HG02938 (cell line): Measurements from ENCODE around the gene TCF19.

Source experiments
- ATAC-seq: cut with Tn5 transposase; IDR thresholded peaks from one replicate; pipeline ENCODE4 v1.9.1; 2021; ENCODE audit warnings: mild to moderate bottlenecking, moderate library complexity; ENCODE audit not compliant: unreplicated experiment

Gene TCF19

DNA sequence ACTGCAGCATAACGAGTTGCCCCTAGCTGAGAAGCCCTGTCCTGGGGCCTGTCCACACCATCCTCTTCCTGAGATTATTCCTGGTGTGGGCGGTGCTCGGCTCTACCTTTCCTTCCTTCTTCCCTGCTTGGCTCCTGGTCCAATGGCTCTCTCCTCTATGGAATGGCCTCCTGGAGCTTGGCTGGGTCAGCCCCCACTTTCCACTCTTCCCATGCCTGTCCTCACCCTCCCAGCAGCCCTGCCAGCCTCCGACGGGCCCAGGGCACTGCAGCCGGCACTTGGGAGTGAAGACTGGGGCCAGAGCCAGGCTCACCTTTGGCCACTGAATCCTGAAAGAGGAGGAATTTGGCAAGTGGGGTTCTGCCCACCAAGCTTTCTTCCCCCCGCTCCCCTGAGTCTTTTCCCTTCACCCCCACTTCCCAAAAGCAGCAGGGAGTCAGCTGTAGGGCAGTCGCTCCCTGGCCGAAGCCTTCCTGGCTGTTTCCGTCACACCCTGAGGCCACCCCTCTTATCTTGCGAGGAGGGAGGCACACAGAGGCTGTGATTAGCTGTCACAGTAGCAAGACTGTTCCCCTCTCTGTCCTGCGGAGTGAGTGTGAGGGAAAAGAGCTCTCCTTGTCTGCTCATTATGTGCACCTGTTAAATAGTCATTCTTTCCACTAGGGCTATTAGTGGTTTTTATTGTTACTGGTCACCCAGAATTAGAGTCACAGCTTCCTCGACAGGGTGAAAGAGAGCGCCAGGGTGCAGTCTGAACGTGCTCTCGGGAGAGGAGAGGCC lies 31.8 kb upstream of the TCF19 start:
- no peak for ATAC-seq

DNA sequence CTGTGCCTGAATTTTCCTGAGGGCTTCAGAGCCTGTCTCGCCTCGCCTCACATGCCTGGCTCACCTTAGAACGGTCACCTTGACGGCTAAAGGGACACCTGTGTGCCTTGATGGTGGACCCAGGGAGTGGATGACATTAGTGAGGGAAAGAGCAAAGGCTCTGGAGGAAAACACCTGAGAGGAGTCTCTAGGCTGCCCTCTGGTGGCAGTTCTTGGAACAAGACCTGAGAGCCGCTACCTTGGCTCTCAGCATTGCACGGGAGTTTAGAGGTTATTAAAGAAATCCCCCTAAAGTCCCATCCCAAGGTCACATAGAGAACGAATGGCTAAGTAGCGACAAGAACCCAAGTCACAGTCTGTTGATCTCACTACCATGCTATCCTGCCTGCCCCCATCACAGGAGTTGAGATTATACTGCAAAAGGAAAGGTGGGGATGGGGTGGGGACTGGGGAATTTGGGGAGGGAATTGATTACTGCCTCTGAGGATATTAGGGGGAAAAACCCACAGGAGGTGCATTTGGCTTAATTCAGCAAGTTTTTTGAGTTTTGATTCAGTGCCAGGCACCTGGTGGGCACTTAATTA lies 30.2 kb upstream of the TCF19 start:
- no peak for ATAC-seq

DNA sequence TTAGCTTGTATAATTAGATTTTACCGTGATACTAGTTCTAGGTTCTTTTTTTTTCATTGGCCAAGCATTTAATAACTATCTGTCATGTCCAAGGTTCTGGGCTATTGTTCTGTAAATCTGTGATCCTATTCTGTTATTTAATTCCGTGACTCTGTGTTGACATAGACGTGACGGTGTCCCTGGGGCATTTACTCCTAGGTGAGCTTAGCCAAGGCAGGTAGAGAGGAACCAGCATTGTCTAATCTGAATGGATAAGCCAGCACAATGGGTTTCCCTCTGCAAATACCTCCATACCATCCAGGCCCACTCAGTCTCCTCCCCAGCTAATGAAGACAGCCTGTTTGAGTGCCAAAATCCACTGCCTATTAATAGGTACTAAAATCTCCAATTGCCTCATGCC lies 29.3 kb upstream of the TCF19 start:
- no peak for ATAC-seq

DNA sequence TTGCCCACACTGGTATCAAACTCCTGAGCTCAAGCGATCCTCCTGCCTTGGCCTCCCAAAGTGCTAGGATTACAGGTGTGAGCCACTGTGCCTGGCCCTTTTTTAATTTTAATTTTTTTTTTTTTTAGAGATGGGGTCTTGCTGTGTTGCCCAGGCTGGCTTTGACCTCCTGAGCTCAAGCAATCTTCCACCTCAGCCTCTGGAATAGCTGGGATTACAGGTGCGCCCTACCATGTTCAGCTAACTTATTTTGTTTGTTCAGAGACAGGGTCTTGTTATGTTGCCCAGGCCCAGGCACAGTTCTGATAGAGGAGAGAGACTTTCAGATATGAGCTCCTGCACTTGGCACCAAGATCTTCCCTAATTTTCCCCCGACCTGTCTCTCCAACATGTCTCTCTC lies 27.6 kb upstream of the TCF19 start:
- ATAC-seq: no peak

DNA sequence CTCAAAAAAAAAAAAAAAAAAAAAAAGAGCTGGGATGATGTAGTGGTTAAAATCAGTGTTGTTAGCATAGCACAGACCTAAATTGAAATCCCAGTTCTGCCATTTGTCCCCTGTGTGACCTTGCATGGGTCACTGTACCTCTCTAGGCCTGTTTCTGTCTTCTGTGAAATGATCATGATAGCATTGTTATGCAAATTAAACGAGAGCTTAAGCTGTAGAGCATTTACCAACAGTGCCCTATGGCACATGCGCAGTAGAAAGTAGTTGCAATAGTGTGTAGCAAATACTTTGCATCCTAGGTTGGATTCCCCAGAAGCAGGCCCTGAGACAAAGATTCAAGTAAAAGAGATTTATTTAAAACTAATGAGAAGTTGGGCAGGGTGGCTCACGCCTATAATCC lies 26.8 kb upstream of the TCF19 start:
- ATAC-seq: no peak

DNA sequence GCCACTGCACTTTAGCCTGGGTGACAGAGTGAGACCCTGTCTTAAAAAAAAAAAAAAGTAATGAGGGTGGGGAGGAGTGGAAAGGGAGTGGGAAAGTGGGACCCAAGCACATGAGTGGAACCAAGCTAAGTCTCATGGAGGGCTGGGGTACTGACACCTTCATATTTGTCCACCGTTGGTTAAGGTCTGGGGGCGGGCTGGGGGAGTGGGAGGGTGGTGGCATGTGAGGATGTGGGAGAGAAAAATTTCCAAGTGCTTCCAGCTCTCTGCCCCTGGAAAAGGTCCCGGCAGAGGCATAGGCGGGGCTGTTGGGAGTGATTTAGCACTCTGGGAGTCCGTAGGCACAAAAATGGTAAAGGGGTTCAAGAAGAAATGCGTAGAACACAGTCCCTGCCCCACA lies 25.6 kb upstream of the TCF19 start:
- no peak for ATAC-seq

DNA sequence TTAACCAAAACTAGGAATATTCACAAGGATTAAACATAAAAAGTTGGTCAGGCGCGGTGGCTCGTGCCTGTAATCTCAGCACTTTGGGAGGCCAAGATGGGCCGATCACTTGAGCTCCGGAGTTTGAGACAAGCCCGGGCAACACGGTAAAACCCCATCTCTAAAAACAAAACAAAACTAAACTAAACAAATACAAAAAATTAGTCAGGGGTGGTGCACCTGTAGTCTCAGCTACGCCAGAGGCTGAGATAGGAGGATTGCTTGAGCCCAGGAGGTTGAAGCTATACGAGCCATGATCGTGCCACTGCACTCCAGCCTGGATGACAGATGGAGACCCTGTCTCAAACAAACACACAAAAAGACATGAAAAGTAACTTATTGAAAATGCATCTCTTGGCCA lies 22.7 kb upstream of the TCF19 start:
- no peak for ATAC-seq

DNA sequence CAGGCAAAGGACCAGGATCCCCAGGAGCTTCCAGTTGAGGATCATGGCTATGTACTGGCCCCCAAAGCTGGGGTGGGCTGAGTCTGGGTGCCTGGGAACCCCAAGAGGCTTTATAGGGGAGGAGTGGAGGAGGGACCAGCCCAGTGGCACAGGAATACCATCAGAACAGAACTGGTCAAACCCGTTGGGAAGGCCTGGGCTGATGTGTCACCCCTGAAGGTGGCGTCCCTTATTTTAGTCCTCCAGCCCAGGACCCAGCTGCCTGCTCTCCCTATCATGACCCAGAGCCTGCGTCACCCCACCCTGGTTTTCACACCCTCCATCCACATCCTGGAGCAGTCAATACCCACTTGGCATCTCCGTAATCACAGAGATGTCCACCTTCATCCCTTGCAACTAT lies 19.4 kb upstream of the TCF19 start, which contains the start of gene PSORS1C2:
Gene PSORS1C2 (minus strand): TSS at position 85 of the 400 bp plus-strand sequence. CDS start 40 bp downstream, at position 45.
- no peak for ATAC-seq

DNA sequence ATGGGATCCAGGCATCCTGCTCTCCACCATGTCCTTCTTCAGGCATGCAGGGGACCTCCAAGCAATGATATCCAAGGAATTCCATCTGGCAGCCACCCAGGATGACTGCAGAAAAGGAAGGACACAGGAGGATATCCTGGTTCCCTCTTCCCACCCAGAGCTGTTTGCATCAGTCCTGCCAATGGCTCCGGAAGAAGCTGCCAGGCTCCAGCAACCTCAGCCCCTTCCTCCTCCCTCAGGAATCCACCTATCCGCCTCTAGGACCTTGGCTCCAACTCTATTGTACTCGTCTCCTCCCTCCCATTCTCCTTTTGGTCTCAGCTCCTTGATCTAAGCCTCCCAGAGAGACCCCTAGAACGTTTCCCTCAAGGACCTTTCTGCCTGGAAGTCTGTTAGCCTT lies 18.8 kb upstream of the TCF19 start:
- ATAC-seq: no peak

DNA sequence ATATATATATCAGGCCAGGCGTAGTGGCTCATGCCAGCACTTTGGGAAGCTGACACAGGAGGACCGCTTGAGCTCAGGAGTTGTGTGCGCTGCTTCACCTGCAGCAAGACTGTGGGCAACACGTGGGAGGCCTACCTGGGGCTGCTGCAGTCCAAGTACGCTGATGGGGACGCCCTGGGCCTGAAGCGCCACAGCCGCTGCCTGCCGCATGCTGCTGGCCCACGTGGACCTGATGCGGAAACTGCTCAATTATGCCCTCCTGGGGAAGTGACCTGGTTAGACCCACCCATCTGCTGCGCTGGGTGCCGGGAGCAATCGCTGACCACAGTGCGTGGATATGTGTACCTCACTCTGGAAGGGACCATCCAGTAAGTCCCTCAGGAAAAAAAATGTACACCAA lies 17.7 kb upstream of the TCF19 start:
- ATAC-seq: no peak

DNA sequence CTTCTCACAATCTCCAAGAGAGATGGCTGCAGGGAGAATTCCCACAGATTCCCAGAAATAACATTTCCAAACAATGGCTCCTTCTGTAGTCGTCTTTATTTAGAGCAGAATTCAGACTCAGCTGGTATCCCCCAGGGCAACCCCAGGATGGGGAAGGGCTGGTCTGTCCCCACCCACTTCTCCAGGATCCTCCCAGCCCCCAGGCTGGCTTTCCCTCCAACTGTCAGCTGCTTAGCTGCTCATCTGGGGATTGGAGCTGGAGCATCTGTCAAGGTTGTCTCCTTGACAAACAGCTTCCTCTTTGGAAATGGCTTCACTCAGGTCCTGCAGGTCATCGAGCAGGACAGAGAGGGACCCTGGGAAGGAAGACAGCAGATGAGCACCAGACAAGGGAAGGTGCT lies 16.0 kb upstream of the TCF19 start:
- no peak for ATAC-seq

DNA sequence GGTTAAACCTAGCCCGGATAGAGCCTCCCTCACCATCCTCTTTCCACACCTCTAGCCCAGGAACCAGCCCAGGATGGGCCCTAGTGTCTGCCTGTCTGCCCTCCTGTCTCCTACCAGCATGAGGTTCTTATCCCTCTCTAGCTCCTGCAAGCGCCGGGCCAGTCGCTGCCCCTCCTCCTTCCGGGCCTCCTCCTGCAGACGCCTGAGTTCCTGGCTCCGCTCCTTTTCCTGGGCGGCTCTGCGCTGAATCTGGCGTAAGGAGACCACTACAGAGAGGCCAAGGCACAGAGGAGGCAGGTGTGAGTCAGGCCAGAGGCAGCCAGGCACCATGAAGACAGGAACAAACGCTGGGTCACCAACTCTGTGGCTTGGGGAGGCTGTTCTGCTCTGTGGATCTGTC lies 15.2 kb upstream of the TCF19 start:
- ATAC-seq: no peak

DNA sequence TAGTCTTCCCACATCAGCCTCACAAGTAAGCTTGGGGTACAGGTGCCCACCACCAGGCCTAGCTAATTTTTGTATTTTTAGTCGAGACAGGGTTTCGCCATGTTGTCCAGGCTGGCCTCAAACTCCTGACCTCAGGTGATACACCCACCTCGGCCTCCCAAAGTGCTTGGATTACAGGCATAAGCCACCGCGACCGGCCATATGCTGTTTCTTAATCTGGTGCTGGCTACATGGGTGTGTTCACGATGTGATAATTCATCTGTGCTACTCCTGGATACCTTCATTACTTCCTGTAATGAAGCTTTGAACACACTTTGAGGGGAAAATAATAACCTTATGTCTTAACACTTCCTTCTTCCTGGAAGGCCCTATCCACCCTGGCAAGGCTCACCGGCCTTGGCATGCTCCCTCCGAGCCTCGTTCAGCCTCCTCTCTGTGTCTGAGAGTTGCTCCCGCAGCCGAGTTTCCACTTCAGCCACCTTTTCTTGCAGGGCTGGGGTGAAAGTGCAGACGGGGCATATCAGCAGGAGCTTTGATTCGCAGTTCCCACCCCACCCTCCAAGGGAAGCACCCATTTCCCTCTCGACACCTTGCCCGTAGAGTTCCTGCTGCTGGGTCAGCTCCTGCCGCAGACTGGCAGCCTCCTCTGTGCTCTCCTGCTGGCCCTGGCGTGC lies 14.0 kb upstream of the TCF19 start:
- no peak for ATAC-seq

DNA sequence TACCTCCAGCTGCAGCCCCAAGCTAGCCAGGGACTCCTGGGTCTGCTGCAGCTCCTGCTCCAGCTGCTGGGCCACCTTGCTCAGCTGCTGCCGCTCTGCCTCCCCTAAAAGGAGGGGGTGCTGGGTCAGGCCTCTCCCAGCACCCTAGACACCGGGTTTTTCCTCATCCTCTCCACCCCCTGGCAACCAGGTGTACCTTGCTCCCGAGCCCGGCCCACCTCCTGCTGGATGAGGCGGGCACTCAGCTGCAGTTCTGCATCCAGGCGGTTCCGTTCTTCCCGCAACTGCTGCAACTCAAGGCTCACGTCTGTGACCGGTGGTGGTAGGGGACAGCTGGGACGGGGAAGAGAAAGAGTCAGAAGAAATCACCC lies 13.4 kb upstream of the TCF19 start:
- no peak for ATAC-seq

DNA sequence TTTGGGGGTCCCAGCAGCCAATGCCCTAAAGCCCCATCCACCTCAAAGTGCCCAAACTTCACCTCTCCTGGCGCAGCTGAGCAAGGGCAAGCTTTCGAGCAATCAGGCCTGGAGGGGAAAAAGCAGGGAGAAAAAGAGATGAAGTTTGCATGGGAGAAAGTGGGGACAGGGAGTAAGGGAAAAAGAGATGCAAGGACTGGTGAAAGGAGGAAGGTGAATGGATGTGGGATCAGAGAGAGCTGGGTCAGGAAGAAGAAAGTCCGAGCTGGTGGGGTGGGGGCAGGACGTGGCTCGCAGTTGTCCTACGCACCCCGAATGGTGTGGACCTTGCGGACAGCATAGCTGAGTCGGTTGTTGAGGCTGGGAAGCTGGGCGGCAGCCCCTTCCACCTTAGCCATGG lies 13.0 kb upstream of the TCF19 start:
- no peak for ATAC-seq

DNA sequence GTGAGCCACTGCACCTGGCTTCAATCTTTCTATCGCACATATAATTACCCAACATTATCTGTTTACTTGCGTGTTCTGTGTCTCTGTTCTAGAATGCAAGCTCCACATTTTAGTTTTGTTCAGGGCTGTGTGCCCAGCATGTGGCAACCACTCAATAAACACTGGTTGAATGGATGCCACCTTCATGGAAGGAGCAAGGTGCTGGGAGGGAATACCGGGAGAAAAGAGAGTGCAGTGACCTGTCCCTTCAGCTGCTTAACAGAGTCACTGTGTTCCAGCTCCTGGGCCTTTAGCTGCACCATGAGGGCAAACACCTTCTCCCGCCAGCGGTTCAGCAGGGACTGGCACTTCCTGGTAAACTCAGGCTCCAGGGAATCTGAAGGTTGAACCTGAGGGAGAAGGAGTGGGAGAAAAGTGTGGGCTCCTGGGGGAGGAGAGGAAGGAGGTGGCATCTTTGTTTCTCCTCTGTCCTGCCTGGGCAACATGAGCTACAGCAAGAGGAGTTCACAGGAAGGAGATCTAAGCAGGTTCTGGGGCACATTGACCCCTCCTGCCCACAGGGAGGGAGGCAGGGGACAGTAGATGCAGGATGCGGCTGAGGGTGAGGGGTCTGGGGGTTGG lies 8.5 kb upstream of the TCF19 start:
- no peak for ATAC-seq

DNA sequence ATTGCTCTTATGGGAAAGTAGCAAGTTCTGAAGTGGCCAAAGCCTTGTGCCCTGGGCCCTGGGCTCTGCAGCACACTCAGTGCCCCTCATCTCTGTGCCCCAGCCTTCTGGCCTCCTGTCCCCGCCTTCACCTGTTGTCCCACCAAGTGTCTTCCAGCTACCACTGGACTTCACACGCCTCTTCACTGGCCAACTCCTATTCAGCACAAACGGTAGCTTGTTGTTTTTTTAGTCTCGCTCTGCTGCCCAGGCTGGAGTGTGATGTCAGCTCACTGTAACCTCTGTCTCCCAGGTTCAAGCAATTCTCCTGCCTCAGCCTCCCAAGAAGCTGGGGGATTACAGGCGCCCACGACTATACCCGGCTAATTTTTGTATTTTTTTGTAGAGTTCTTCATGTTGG lies 5.6 kb upstream of the TCF19 start:
- ATAC-seq: no peak

DNA sequence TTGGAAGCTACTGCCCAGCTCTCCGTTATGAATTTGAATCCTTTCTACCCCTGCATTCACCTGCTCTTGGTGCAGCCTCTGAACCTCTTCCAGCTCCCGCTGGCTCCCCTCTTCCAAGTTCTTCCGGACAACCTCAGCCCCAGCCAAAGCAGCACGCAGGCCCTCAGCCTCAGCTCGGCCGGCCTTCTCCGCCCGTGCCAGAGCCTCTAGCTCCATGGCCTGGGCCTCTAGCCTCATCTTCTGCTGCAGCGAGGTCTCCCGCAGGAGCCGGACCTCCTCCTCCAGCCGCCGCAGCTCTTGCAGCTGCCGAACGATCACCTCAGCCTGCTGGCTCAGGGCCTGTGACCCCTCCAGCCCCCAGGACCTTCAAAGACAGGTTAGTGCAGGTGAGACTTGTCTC lies 4.0 kb upstream of the TCF19 start:
- no peak for ATAC-seq

DNA sequence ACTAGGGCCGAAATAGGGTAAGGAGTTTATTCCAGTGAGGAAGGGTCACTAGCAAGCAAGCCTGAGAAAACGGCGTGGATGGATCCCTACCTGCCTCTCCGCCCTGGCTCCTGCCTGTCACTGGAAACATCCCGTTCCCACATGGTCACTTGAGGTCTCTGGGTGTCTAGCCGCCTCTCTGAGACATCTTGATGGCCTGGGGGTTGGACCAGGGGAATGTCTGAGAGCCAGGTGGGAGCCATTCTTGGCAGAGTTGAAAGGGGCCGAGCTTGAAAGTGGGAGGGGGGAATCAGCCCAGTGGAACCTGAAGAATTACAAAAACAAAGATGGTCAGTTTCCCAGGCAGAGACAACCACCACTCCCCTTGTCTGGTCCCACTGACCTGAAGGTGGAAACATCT lies 1.7 kb upstream of the TCF19 start:
- ATAC-seq: no peak

DNA sequence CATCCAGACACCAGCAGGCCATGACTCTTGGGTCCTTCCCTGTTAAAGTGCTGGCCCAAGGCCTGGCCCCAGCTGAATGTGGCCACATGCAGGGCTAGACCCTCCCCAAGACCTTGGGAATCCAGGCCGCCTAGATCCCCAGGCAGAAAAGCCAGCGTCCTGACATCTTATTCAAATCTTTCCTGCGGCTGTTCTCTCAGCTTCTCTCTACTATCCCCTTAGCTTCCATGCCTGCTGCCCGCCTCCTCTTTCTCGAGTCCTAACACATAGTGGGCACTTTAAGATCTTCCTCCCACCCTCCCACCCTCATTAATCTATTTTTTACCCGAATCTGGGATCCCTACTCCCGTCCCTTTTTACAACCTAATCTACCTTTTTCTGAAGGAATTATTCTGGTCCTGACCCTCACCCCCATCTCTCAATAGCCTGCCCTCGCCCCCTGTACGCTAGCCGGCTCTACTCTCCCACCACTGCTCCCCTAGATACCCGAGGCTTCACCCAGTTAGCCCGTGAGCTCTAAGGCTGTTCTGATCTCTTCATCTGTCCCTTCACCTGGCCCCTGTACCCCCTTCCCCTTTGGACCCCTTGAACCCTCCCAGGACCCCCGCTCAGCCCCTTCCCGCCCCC lies 763 bp upstream of the TCF19 start, which contains the start of gene CCHCR1:
Gene CCHCR1 (minus strand): TSS at position 290 of the 627 bp plus-strand sequence. CDS start 202 bp downstream, at position 88.
- no peak for ATAC-seq
